Parathyroid adenoma (tissue), 2 donors: ENCODE results near the gene BNIPL.

ENCODE experiments used
- H2AFZ ChIP-seq: fragments of 300-600 bp; sonication (generic); one replicate; pipeline ENCODE4 v1.7.0; 2017; ENCODE audit warnings: antibody characterized with exemption, mild to moderate bottlenecking
- H3K27ac ChIP-seq: fragments of 300-600 bp; sonication (generic); one replicate; pipeline ENCODE4 v1.7.0; 2017
- H3K27me3 ChIP-seq: fragments of 300-600 bp; sonication (generic); one replicate; pipeline ENCODE4 v1.7.0; 2017; ENCODE audit warnings: low read length; ENCODE audit not compliant: control insufficient read depth, insufficient read depth
- H3K36me3 ChIP-seq: fragments of 300-600 bp; sonication (generic); one replicate; pipeline ENCODE4 v1.7.0; 2017; ENCODE audit warnings: low read length; ENCODE audit not compliant: control insufficient read depth, insufficient read depth
- H3K4me1 ChIP-seq: fragments of 300-600 bp; sonication (generic); one replicate; pipeline ENCODE4 v1.7.0; 2017; ENCODE audit warnings: control low read depth
- H3K4me2 ChIP-seq: fragments of 300-600 bp; sonication (generic); one replicate; pipeline ENCODE4 v1.7.0; 2017; ENCODE audit warnings: low read length
- H3K4me3 ChIP-seq: fragments of 300-600 bp; sonication (generic); one replicate; pipeline ENCODE4 v1.7.0; 2017; ENCODE audit warnings: low read depth, low read length
- H3K79me2 ChIP-seq: fragments of 300-600 bp; sonication (generic); one replicate; pipeline ENCODE4 v1.7.0; 2017; ENCODE audit warnings: control low read depth
- H3K9ac ChIP-seq: fragments of 300-600 bp; sonication (generic); one replicate; pipeline ENCODE4 v1.7.0; 2017; ENCODE audit warnings: mild to moderate bottlenecking
- H3K9me3 ChIP-seq: fragments of 300-600 bp; sonication (generic); one replicate; pipeline ENCODE4 v1.7.0; 2017; ENCODE audit warnings: low read length; ENCODE audit not compliant: control insufficient read depth
- CTCF ChIP-seq: fragments of 300-600 bp; sonication (generic); IDR thresholded peaks from one replicate; pipeline ENCODE4 v1.7.0; 2017; ENCODE audit warnings: antibody characterized with exemption, mild to moderate bottlenecking
- donor health status: primary hyperparathyroidism.

BNIPL gene

DNA sequence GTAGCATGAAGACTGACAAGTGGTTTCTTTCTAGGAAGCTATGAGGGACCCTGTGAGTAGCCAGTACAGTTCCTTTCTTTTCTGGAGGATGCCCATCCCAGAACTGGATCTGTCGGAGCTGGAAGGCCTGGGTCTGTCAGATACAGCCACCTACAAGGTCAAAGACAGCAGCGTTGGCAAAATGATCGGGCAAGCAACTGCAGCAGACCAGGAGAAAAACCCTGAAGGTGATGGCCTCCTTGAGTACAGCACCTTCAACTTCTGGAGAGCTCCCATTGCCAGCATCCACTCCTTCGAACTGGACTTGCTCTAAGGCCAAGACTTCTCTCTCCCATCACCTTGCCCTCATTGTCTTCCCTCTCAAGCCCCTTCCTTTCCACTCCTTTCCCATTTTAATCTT is 30.8 kb downstream of the BNIPL start:
- Histone ChIP-seq H3K27ac (no peak overlapping the region), H3K4me1 (peaks cover 2% of the 10 kb centered on the region), H3K9ac (no peak overlapping the region), H3K36me3 (no peaks in the 10 kb centered on the region), H3K4me2 (no peak overlapping the region), H3K4me3 (no peak overlapping the region), H2AFZ (no peak overlapping the region), H3K27me3 (no peaks in the 10 kb centered on the region), H3K79me2 (no peaks in the 10 kb centered on the region), H3K9me3 (no peaks in the 10 kb centered on the region)
- no peak for TF ChIP-seq CTCF

DNA sequence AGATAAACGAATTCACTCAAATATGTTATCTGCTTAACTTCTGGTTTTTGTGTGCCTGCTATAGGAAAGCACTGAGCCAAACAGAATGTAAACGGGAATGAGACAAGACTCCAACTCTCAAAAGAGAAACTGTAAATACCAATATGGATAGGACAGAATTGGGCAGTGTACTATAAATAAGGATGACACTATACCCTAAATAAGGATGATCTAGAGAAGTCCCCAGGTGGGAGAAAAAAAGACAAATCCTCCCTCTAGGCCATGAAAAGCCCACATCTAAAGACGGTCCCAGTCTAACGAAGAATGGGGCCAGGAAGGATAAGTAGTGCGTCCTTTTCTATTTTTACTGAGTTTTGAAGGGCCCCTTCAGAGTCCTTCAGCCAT is 32.7 kb downstream of the BNIPL start:
- no peak overlapping the region for H3K4me3 ChIP-seq
- no peak overlapping the region for H3K9ac ChIP-seq
- H3K9me3 ChIP-seq = no peaks in the 10 kb centered on the region
- H3K4me1 ChIP-seq = no peaks in the 10 kb centered on the region
- TF ChIP-seq CTCF = no peak
- H3K27me3 ChIP-seq = no peaks in the 10 kb centered on the region
- no peak overlapping the region for H3K4me2 ChIP-seq
- no peak overlapping the region for H3K27ac ChIP-seq
- H3K36me3 ChIP-seq = no peaks in the 10 kb centered on the region
- no peak overlapping the region for H2AFZ ChIP-seq
- H3K79me2 ChIP-seq = no peaks in the 10 kb centered on the region

DNA sequence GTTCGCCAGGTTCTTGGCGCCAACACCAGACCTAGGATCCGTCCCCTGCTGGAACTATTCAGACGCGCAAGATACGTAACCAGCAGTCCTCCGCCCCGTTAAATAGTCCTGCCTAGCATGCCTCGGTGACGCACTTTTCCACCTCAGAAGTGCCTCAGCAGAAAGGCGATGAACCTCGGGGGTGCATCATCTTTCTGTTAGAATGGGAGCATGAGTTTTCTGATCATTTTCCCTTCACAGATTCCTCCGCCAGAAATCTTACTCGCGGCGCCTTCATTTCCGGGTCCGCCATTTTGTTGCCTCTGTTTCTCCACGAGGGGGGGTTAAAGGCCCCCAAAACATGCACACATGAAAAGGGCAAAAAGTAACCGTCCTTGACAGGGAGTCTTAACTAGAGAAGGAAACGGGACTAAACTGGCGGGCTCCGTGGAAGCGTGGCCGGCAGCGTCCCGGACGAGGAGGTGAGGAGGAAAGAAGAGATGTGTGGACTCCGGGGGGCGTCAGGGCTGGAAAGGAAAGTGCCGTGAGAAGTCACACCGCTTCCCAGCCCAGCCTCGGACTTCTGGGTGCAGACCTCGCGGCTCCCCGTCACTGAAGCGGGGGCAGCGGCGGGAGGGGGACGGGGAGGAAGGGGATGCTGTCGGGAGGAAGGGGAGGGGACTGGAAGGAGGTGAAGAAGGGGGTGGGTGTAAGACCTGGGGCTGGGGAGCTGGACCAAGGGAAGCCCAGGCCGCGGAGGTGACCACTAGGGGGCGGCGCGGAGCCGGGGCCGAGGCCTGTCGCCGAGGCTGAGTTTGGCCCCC is 34.3 kb downstream of the BNIPL start, which contains the start of gene GABPB2:
Gene GABPB2 (plus strand): TSS at position 288 of the 803 bp plus-strand sequence. CDS start 17,429 bp downstream, outside the sequence.
- peak within 1 kb of the TSS; percentile 99 for H3K4me3 ChIP-seq

DNA sequence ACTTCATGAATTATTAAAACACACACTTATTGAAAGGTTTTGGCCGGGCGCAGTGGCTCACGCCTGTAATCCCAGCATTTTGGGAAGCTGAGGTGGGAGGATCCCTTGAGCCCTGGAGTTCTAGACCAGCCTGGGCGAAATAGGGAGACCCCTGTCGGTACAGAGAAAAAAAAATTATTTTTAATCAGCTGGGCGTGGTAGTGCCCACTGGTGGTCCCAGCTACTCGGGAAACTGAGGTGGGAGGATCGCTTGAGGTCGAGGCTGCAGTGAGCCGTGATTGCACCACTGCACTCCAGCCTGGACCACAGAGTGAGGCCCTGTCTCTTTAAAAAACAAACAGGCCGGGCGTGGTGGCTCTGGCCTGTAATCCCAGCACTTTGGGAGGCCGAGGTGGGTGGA is 35.8 kb downstream of the BNIPL start:
- no peaks in the 10 kb centered on the region for H3K36me3 ChIP-seq
- no peaks in the 10 kb centered on the region for H3K27me3 ChIP-seq
- no peak overlapping the region for H3K27ac ChIP-seq
- no peaks in the 10 kb centered on the region for H3K4me1 ChIP-seq
- H3K79me2 ChIP-seq = no peaks in the 10 kb centered on the region
- no peak overlapping the region for H2AFZ ChIP-seq
- H3K4me2 ChIP-seq = no peak overlapping the region
- H3K9me3 ChIP-seq = no peaks in the 10 kb centered on the region
- TF ChIP-seq CTCF = no peak
- no peak overlapping the region for H3K4me3 ChIP-seq
- no peak overlapping the region for H3K9ac ChIP-seq

More for the DNA sequence above, 34.3 kb downstream of the BNIPL start, which contains the start of gene GABPB2:
- Histone ChIP-seq H3K4me1 (no peaks in the 10 kb centered on the region), H3K9ac (peak within 1 kb of the TSS; percentile 84), H2AFZ (peak within 1 kb of the TSS; percentile 95), H3K4me2 (peak within 1 kb of the TSS; percentile 97), H3K27me3 (no peaks in the 10 kb centered on the region), H3K27ac (peak within 1 kb of the TSS; percentile 100), H3K9me3 (no peaks in the 10 kb centered on the region), H3K79me2 (no peaks in the 10 kb centered on the region), H3K36me3 (no peaks in the 10 kb centered on the region)
- peak; percentile 72 for TF ChIP-seq CTCF
